K562 (cell line): ENCODE measurements around the gene NSMCE1. TPM values are rescaled to one million over a fixed set of nuclear protein-coding genes. Genes with fewer than 3 reads are reported as not detected.
A peak's percentile ranks its signal among the peaks of the same experiment; 100 is the strongest.

Source experiments
- ARHGAP35 ChIP-seq: fragments of 450-650 bp; IDR thresholded peaks from 2 replicates; pipeline ENCODE4 v1.6.1; 2018; ENCODE audit not compliant: partially characterized antibody
- ATF7 ChIP-seq: fragments of 450-650 bp; IDR thresholded peaks from 2 replicates; pipeline ENCODE4 v1.7.1; 2014; ENCODE audit warnings: mild to moderate bottlenecking, moderate library complexity
- BMI1 ChIP-seq: fragments of 150-350 bp; IDR thresholded peaks from 2 replicates; pipeline ENCODE4 v1.6.1; 2014; ENCODE audit warnings: low read length
- HDAC8 ChIP-seq: fragments of 450-650 bp; IDR thresholded peaks from 2 replicates; pipeline ENCODE4 v1.6.1; 2016; ENCODE audit warnings: mild to moderate bottlenecking, missing genetic modification characterization, moderate library complexity, missing compliant biosample characterization
- HMGN3 ChIP-seq: IDR thresholded peaks from 2 replicates; pipeline ENCODE4 v1.6.1; 2011; ENCODE audit warnings: borderline replicate concordance, low read depth, mild to moderate bottlenecking, mixed read lengths, low read length; ENCODE audit not compliant: insufficient read length; ENCODE audit errors: extremely low read depth
- JUND ChIP-seq, 2 experiments: IDR thresholded peaks; 2 replicates in 1 of 2; 3 replicates in 1 of 2; pipeline ENCODE4 v1.6.1; 2011; ENCODE audit warnings: borderline replicate concordance in 2 of 2, low read depth in 2 of 2, low read length in 2 of 2, improper control_type of control experiment in 1 of 2, missing biosample characterization in 1 of 2, missing genetic modification characterization in 1 of 2, missing genetic modification reagents in 1 of 2
- LEF1 ChIP-seq: fragments of 450-650 bp; IDR thresholded peaks from 2 replicates; pipeline ENCODE4 v1.6.1; 2016; ENCODE audit warnings: mild to moderate bottlenecking
- MAFK ChIP-seq: IDR thresholded peaks from 2 replicates; pipeline ENCODE4 v1.6.1; 2011; ENCODE audit warnings: low read length, improper control_type of control experiment
- MTA1 ChIP-seq: fragments of 450-650 bp; IDR thresholded peaks from 2 replicates; pipeline ENCODE4 v1.6.1; 2017; ENCODE audit warnings: borderline replicate concordance
- NR2C2 ChIP-seq, 2 experiments: fragments of 200-800 bp in 1 of 2; sonication (Bioruptor generic) in 1 of 2; sonication (generic) in 1 of 2; formaldehyde crosslinking in 1 of 2; IDR thresholded peaks; 2 replicates each; pipeline versions ENCODE4 v1.6.1 to v1.8.0; 2016 to 2022; ENCODE audit warnings: mild to moderate bottlenecking in 1 of 2, missing compliant biosample characterization in 1 of 2, missing genetic modification characterization in 1 of 2, missing genetic modification reagents in 1 of 2
- PHTF2 ChIP-seq: fragments of 250-450 bp; sonication (Bioruptor Pico); IDR thresholded peaks from 2 replicates; pipeline ENCODE4 v1.5.0; 2021; ENCODE audit warnings: mild to moderate bottlenecking
- RUNX1 ChIP-seq: sonication (generic); IDR thresholded peaks from 2 replicates; pipeline ENCODE4 v1.6.1; 2016; ENCODE audit warnings: antibody characterized with exemption, low read depth
- TARDBP ChIP-seq: fragments of 450-650 bp; IDR thresholded peaks from 2 replicates; pipeline ENCODE4 v1.6.1; 2016
- TEAD4 ChIP-seq, 2 experiments: sonication (generic) in 1 of 2; formaldehyde crosslinking in 1 of 2; IDR thresholded peaks; 2 replicates each; pipeline versions ENCODE4 v1.6.1 to v1.8.0; 2012 to 2022; ENCODE audit warnings: borderline replicate concordance in 1 of 2, inconsistent platforms in 1 of 2, low read length in 1 of 2, mild to moderate bottlenecking in 1 of 2, missing genetic modification reagents in 1 of 2
- ZNF175 ChIP-seq: fragments of 200-800 bp; sonication (Bioruptor generic); IDR thresholded peaks from 2 replicates; pipeline ENCODE4 v1.6.1; 2016; ENCODE audit warnings: low read depth, mild to moderate bottlenecking, missing genetic modification characterization, missing compliant biosample characterization
- ZNF311 ChIP-seq: fragments of 250-450 bp; sonication (Bioruptor Pico); IDR thresholded peaks from 2 replicates; pipeline ENCODE4 v1.4.0; 2020; ENCODE audit warnings: mild to moderate bottlenecking, moderate library complexity
- ZNF589 ChIP-seq: fragments of 200-800 bp; sonication (Bioruptor generic); IDR thresholded peaks from 2 replicates; pipeline ENCODE4 v1.6.1; 2016; ENCODE audit warnings: low read depth, missing genetic modification characterization, missing compliant biosample characterization
- ZNF778 ChIP-seq: fragments of 450-650 bp; formaldehyde crosslinking; IDR thresholded peaks from 2 replicates; pipeline ENCODE4 v1.4.0; 2020; ENCODE audit warnings: mild to moderate bottlenecking, moderate library complexity
- polyA plus RNA-seq, 8 experiments: library from polyadenylated mRNA; depleted of rRNA in 4 of 8; stranded (reverse) in 5 of 8; unstranded in 3 of 8; fragments of >200 nt; fragmentation: Nextera tagmentation in 2 of 8; fragmentation: Illumina TruSeq in 1 of 8; extraction: Ambion mirVana in 2 of 8; extraction: Trizol in 1 of 8; gene quantifications; 2 replicates each; pipeline versions ENCODE4 v1.2.1 to v1.2.3, GENCODE V29; 2011 to 2014; ENCODE audit warnings: inconsistent platforms in 1 of 8, missing spikeins in 1 of 8
- total RNA-seq, 7 experiments: library from RNA; depleted of rRNA in 6 of 7; stranded (reverse); fragments of >200 nt in 6 of 7; fragmentation: Illumina TruSeq in 2 of 7; extraction: Trizol in 2 of 7; gene quantifications; 2 replicates each; pipeline versions ENCODE4 v1.2.1 to v1.2.3, GENCODE V29; 2011 to 2021; ENCODE audit warnings: low replicate concordance in 1 of 7
- TF ChIP-seq, protein P1 (sequence below): IDR thresholded peaks from 2 replicates; pipeline ENCODE4 v1.6.1; 2011; ENCODE audit warnings: borderline replicate concordance, low read depth, mild to moderate bottlenecking, moderate library complexity, low read length; ENCODE audit not compliant: insufficient read depth, poor library complexity, severe bottlenecking
- TF ChIP-seq, protein P2 (sequence below): fragments of 450-650 bp; formaldehyde crosslinking; IDR thresholded peaks from 2 replicates; pipeline ENCODE4 v1.4.0; 2022; ENCODE audit warnings: missing genetic modification characterization
- TF ChIP-seq, protein P3 (sequence below): fragments of 450-650 bp; IDR thresholded peaks from 2 replicates; pipeline ENCODE4 v1.6.1; 2016
- TF ChIP-seq, protein P4 (sequence below): fragments of 450-650 bp; IDR thresholded peaks from one replicate; pipeline ENCODE4 v1.6.1; 2018; ENCODE audit warnings: mild to moderate bottlenecking, moderate library complexity; ENCODE audit not compliant: partially characterized antibody

Gene NSMCE1
- total and polyA plus RNA-seq, 9 of the 15 experiments (the other 6 are each of a cell fraction or from before 2014, with no cell fraction given): 52.1 to 163 (median 61.5) TPM

DNA sequence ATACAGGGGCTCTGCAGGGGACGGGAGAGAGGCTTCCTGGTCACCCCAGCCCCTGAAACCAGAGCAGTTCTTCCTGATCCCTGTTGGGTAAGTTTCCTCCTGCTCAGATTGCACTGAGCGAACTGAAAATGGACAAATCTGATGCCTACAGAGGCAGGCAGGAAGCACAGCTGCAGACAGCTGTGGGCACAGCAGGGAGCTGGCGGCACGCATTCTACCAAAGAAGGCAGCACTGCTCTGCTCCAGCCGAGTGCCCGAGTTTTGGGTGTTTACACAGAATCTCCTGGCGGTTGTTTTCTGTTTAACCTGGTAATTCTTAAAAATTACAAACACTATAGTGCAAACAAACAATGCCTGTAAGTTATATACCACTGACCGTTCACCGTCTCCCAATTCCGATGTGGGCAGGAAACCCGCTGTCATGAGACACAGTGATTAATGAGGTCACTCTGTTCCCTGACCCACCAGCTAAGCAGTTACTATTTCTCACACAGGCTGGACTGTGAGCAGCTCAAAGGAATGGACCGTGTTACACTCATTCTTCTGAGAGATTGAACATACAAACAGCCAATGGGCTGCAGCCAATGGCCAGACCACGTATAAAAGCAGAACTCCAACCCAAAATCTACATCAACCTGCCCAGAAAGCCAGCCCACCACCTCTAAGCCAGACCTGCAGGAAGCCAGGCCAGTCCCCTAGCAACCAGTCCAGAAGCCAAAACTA, 25.5 kb downstream of the NSMCE1 start (continued):
- TF ChIP-seq, protein P1, sequence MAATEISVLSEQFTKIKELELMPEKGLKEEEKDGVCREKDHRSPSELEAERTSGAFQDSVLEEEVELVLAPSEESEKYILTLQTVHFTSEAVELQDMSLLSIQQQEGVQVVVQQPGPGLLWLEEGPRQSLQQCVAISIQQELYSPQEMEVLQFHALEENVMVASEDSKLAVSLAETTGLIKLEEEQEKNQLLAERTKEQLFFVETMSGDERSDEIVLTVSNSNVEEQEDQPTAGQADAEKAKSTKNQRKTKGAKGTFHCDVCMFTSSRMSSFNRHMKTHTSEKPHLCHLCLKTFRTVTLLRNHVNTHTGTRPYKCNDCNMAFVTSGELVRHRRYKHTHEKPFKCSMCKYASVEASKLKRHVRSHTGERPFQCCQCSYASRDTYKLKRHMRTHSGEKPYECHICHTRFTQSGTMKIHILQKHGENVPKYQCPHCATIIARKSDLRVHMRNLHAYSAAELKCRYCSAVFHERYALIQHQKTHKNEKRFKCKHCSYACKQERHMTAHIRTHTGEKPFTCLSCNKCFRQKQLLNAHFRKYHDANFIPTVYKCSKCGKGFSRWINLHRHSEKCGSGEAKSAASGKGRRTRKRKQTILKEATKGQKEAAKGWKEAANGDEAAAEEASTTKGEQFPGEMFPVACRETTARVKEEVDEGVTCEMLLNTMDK: no peak
- TF ChIP-seq JUND (IDR thresholded peaks at IDR 0.05; ENCODE audit: borderline replicate concordance, low read depth, low read length): no peak
- peak; percentile 54; the same call in 1 of the 3 replicates for TF ChIP-seq JUND (tag; IDR thresholded peaks at IDR 0.05; ENCODE audit: borderline replicate concordance, low read depth, low read length)
- no peak for TF ChIP-seq MAFK
- TF ChIP-seq ZNF589 (CRISPR knock-in tag): peak; percentile 85
- TF ChIP-seq TARDBP: no peak
- no peak for TF ChIP-seq ARHGAP35
- 0 out of 2 replicates have a peak, but pooled peaks have one; percentile 40 for TF ChIP-seq ATF7
- no peak for TF ChIP-seq RUNX1
- no peak for TF ChIP-seq MTA1
- TF ChIP-seq, protein P2, sequence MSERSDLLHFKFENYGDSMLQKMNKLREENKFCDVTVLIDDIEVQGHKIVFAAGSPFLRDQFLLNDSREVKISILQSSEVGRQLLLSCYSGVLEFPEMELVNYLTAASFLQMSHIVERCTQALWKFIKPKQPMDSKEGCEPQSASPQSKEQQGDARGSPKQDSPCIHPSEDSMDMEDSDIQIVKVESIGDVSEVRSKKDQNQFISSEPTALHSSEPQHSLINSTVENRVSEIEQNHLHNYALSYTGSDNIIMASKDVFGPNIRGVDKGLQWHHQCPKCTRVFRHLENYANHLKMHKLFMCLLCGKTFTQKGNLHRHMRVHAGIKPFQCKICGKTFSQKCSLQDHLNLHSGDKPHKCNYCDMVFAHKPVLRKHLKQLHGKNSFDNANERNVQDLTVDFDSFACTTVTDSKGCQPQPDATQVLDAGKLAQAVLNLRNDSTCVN: no peak
- no peak for TF ChIP-seq TEAD4 (IDR thresholded peaks at IDR 0.05; ENCODE audit: low read length)
- no peak for TF ChIP-seq TEAD4 (CRISPR knock-in tag; IDR thresholded peaks at IDR 0.05; ENCODE audit: borderline replicate concordance)
- no peak for TF ChIP-seq BMI1
- no peak for TF ChIP-seq HMGN3
- TF ChIP-seq, protein P3, sequence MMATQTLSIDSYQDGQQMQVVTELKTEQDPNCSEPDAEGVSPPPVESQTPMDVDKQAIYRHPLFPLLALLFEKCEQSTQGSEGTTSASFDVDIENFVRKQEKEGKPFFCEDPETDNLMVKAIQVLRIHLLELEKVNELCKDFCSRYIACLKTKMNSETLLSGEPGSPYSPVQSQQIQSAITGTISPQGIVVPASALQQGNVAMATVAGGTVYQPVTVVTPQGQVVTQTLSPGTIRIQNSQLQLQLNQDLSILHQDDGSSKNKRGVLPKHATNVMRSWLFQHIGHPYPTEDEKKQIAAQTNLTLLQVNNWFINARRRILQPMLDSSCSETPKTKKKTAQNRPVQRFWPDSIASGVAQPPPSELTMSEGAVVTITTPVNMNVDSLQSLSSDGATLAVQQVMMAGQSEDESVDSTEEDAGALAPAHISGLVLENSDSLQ: peak; percentile 97
- TF ChIP-seq, protein P4, sequence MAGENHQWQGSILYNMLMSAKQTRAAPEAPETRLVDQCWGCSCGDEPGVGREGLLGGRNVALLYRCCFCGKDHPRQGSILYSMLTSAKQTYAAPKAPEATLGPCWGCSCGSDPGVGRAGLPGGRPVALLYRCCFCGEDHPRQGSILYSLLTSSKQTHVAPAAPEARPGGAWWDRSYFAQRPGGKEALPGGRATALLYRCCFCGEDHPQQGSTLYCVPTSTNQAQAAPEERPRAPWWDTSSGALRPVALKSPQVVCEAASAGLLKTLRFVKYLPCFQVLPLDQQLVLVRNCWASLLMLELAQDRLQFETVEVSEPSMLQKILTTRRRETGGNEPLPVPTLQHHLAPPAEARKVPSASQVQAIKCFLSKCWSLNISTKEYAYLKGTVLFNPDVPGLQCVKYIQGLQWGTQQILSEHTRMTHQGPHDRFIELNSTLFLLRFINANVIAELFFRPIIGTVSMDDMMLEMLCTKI: no peak
- no peak for TF ChIP-seq NR2C2 (CRISPR knock-in tag; IDR thresholded peaks at IDR 0.05)
- TF ChIP-seq NR2C2 (tag; IDR thresholded peaks at IDR 0.05): peak; percentile 82
- TF ChIP-seq ZNF175 (CRISPR knock-in tag): 0 out of 2 replicates have a peak, but pooled peaks have one; percentile 11
- peak; percentile 22; the same call in 1 of the 2 replicates for TF ChIP-seq LEF1
- TF ChIP-seq PHTF2 (CRISPR knock-in tag): no peak
- TF ChIP-seq ZNF311 (CRISPR knock-in tag): peak; percentile 61; the same call in 1 of the 2 replicates
- TF ChIP-seq HDAC8 (tag): no peak
- no peak for TF ChIP-seq ZNF778 (CRISPR knock-in tag)
